NCI-H146 (cell line): Measurements from ENCODE around the gene FLYWCH2.
A peak's percentile ranks its signal among the peaks of the same experiment; 100 is the strongest.

Source experiments
- DNase-seq: peaks from one replicate; lab custom pipeline; 2025; lab: John Stamatoyannopoulos, UW

Gene FLYWCH2

DNA sequence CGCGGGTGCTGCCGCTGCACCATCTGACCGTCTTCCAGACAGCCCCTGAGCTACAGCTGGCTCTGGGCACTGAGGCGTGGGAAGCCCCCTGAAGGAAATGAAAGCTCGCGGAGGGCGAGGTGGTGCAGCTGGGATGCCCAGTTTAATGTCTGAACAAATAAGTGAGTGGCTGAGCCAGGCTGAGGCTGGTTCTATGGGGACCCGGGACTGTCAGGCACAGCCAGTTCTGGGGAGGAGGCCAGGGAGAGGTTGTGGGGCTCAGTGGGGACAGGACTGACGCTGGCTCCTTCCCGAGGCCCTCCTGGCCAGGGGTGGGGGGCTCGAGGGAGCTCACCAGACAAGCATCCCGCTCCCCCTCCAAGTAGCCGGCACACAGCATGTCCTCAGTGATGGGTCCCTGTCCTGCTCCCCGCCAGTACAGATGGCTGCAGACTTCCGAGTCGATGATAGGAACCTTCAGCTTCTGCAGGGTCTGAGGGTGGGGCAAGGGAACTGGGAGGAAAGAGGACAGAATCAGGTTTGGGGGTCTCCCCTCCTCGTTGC lies 29.4 kb upstream of the FLYWCH2 start:
- DNase-seq, result no peak

GRCh38 chr16:2854700-2855309 lies 28.2 kb upstream of the FLYWCH2 start:
- no peak for DNase-seq

GRCh38 chr16:2855536-2855935 lies 27.5 kb upstream of the FLYWCH2 start:
- DNase-seq, result no peak

DNA sequence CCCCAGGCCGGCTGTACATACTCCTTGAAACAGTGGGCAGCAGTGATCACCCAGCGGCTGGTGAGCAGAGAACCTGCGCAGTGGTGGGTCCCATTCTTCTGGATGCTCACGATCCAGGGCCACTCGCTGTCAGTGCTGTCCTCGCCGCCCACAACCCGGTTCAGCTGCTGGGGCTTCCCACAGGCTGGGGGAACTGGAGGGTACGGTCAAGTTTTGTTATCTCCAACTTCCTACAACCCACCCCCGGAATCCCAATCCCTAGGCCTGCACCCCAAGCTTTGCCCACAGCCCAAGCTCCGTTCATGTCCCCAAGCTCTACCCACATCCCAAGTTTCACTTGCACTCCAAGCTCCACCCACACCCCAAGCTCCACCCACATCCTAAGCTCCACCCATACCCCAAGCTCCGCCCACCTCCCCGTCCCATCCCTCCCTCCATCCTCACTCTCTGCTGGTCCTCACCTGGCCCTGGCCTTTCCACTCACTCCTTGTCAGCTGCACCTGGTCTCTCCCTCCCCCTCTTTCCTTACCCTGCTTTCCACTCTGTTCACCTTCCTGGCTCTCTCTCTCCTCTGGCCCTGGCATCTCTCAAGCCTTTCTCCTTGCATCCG lies 26.8 kb upstream of the FLYWCH2 start:
- peak; percentile 54 for DNase-seq

- no peak for DNase-seq
These were observed 26.1 kb upstream of the FLYWCH2 start for GRCh38 chr16:2856686-2857450.

DNA sequence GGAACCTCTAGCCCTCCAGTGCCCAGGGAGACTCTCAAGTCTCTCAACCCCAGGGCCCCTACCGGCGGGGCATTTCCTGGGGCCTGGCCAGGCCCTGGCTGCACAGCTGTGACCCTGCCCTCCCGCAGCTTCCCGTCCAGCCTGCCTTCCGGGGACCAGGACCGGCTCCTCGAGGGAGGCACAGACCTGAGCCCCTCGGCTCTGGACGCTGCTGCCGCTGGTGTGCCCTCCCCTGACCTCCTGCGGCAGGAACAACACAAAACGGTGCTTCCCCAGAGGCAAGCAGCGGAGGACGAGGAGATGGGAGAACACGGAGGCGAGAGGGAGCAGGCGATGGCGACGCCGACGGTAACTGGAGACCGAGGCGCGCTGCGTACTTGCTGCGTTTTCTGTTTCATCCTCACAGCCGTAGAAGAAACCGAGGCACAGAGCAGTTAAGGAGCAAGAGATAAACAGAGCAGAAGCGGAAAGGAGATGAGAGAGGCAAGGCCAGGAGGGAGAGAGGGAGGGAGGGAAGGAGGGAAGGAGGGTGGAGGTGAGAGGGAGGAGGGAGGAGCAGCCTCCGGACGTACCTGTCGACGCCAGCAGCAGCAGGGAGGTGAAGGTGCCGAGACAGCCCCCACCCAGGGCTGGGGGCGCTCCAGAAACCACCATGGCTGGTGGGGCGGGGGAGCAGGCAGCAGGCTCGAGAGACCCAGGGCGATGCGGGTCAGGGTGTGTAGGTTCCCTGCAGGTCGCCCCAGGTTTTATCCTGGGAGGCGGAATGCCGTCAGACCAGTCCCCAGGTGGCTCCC lies 25.4 kb upstream of the FLYWCH2 start, which contains the start of gene PRSS22:
PRSS22 (minus strand) TSS at position 720 of the 794 bp plus-strand sequence; CDS start at position 654, 66 bp downstream.
- no peak for DNase-seq

DNA sequence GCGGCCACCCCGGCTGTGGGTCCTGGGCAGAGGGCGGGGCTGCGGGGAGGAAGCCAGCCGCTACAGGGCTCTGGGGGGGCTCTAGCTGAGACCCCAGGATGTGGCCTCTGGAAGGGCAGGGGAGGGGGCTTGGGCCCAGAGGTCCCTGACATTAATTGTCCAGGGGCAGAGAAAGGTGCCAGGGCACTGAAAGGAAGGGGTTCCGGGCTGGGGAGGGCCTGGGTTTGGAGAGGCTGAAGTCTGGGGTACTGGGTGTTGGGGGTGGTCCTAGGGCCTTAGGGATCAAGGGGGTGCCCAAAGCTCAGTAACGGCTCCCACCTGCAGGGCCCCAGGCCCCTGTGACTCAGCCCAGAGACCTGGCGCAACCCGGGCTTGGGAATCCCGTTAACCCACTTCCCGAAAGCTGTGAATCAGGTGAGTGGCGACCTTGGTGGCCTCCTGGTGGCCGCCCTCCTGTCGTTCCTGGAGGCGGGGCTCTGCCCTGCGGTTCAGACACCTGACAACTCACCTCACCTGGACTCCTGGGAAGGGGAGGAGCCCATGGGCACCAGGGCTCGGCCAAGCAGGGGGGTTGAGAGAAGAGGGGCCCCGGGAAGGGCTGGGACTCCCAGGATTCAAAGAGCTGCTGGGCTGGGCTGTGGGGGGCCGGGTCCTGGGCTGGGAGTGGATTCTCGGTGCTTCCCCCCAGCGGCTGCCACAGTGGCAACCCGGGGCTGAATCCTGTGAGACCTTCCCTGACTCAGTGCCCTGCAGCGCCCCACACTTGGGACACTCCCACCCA lies 24.6 kb upstream of the FLYWCH2 start:
- peak; percentile 77 for DNase-seq

GRCh38 chr16:2859686-2860265 lies 23.2 kb upstream of the FLYWCH2 start:
- no peak for DNase-seq

DNA sequence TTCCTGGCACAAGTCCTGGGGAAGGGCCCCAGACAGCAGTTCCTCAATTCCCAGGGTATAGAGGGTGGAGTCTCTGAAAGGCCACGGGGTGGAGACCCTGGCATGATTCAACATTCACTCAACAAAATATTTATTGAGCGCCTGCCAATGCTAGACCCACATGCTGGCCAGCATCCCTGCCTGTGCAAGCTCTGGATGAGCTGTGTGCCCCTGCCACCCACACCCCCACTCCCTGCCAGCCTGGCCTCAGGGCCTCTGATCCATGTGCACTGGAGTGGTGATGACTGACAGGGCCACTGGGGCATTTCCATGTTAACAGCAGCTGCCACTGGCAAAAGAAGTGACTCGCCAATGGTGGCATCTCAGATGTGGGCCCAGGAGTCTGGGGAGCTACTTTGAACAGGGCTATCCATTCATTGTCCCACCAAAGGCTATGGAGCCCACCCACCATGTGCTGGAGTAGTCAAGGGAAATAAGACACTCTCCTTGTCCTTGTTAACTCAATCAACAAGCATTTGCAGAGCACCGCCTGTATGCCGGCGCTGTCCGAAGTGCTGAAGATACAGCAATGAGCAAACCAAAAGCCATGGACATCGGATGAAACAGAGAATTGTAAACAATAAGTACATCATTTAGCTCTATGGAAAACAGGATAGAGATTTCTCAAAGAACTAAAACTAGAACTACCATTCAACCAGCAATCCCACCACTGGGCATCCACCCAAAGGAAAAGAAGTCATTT lies 22.0 kb upstream of the FLYWCH2 start:
- no peak for DNase-seq

DNA sequence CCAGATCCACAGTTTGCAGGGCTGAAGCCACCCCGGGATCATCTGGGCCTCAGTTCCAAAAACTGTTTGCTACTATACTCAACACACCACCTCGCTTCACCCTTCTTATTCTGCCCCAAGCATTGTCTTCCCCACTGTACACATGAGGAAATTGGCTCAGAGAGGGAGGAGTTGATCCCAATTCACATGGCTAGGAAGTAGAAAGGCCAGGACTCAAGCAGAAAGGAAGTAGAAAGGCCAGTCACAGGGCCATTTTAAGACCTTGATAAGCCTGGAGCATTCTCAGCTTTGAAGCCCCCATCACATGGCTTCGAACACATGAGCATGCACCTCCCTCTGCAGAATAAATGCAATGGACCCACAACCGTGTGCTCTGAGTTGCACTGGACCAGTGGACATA lies 17.4 kb upstream of the FLYWCH2 start:
- DNase-seq, result no peak

GRCh38 chr16:2866431-2866830 lies 16.6 kb upstream of the FLYWCH2 start:
- no peak for DNase-seq

GRCh38 chr16:2867661-2867986 lies 15.4 kb upstream of the FLYWCH2 start:
- no peak for DNase-seq

- DNase-seq, result peak; percentile 91
These were observed 14.8 kb upstream of the FLYWCH2 start for GRCh38 chr16:2867987-2868789.

DNA sequence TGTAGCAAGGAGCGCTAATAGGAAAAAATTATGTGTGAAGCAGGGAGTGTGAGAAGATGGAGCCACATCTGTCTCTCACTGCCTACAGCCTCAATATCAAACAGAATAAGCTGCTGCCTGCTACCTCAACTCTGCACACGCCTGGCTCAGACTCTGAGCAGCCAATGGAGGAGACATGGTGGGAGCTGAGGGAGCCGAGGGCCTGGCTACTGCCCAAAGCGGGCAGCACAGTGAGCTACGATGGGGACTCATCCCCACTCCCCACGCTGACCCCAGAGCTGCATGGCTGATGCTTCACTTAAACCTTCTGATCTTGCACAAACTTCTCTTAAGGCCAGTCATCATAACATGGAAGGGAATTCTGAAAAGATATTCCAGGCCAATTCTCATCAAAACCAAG lies 11.1 kb upstream of the FLYWCH2 start:
- no peak for DNase-seq

GRCh38 chr16:2874032-2874911 lies 8.7 kb upstream of the FLYWCH2 start:
- no peak for DNase-seq

GRCh38 chr16:2874912-2875362 lies 8.1 kb upstream of the FLYWCH2 start:
- DNase-seq, result peak; percentile 70

DNA sequence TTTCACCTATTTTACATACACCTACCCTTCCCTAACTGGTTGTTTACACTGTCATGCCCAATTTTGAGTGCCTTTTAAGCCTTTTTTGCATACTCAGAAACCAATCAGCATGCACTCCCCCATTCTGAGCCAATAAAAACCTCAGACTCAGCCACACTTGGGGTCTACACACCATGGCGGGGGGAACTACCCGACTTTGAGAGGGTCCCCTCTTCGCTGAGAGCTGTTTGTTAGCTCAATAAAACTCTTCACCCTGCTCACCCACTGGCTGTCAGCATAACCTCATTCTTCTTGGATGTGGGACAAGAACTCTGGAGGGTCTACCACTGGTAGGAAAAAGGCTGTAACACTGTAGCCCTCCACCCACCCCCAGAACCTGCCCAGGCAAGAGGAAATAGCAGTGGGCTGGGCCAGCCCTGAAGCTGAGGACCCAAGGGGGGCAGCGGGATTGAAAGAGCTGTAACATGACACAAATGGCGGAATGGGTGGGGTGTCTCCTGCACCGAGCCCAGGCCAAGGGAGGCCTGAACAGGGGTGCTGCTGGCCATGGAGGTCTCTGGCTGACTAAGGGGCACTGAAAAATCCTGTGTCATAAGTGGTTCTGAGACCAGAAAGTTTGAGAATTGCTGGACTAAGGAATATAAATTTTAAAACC lies 3.0 kb upstream of the FLYWCH2 start:
- no peak for DNase-seq
